ENCODE results near the gene POM121.
"Not testable (repeated sequence)": the region's sequence is repeated elsewhere in the genome, so short reads cannot be mapped to it uniquely, and the experiment has no call there.

Gene POM121

DNA sequence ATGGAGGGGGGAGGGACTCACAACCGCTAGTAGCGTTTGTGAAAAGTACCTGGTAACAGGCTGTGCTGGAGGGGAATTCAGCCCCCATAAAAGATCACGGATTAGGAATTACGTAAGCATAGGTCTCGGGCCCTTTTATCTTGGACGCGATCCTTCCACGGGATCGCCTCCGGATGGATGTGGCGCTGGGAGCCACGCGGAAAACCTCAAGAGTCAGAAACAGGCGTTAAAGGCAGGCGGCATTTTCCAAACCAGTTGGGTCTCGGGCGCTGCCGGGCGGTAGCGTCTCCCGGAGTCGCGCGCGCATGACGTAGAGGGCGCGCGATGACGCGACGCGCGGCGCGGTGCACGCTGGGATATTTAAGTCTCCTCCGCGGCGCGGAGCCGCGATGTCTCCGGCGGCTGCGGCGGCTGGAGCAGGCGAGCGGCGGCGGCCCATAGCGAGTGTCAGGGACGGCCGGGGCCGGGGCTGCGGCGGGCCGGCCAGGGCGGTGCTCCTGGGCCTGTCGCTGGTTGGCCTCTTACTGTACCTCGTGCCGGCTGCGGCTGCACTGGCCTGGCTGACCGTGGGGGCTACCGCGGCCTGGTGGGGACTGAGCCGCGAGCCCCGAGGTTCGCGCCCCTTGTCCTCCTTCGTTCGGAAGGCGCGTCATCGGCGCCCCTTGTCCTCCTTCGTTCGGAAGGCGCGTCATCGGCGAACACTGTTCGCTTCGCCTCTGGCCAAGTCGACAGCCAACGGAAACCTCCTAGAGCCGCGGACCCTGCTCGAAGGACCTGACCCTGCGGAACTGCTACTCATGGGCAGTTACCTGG is at the start of gene POM121:
TSS of gene POM121 (plus strand) at position 363 of the 813 bp plus-strand sequence. CDS start at position 390, 27 bp downstream.
- peak; percentile 85 for DNase-seq

DNA sequence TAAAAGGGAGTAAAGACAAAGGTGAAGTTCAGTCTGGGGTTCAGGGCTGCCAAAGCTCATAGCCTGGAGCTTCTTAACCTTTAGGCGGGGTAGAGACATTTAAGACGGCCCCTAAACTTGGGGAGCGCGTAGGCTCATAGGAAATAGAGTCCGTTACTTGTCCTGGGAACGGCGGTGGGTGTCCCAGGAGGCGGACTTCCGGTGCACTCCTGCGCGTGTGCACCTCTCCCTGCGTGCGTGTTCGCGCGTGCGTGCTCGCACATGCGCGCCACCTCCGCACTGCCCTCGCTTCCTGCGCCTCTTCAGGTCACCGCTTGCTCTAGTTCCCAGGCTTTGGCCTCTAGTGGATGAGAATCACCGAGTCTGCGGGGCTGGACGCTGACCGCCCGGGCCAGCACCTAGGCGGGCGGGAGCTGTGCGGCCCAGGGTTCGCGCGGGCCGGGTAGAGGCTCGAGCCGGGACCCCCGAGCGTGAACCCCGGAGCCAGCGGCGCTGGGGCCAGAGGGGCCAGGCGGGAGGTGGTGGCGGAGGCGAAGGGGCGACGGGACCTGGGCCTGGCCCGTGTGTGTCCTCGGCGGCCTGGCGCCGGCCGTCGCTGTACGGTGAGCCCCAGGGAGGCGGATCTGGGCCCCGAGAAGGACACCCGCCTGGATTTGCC is 45.7 kb upstream of the POM121 start:
- DNase-seq = peak; percentile 76

DNA sequence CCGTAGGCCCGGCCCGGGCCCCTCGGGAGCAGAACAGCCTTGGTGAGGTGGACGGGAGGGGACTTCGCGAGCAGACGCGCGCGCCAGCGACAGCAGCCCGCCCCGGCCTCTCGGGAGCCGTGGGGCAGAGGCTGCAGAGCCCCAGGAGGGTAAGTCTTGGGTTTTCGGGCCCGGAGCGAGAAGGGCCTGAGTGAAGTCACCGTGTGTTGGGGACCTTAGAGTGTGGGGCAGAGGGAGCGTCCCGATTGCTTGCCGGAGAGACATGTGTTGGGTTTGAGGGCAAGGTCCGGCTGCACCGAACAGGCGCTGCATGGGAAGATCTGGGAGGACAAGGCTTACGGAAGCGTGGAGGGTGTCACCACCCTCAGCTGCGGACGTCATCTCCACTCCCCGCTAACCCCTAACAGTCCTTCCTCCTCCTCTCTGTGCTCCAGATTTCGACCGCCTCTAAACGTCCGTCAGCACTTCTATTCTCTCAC is 45.1 kb upstream of the POM121 start:
- DNase-seq = peak; percentile 19

DNA sequence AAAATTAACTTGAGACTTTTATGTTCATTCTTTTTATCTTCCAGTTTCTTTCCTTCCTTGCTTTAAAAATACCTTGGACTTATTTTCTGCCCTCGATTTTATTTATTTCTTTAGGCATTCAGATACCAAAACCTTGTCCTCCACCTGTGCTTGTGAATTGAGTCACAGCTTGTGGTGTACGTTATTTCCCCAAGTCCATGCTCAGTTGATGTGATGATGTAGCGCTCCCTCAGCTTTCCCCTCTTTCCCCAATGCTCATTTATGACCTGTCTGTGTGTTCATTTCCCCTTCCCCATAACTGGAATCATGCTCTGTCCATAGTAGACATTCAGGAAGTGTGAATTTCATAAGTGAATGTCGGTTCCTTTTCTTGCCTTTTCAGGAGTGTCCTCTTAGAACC is 33.1 kb upstream of the POM121 start:
- not testable (repeated sequence) for DNase-seq

DNA sequence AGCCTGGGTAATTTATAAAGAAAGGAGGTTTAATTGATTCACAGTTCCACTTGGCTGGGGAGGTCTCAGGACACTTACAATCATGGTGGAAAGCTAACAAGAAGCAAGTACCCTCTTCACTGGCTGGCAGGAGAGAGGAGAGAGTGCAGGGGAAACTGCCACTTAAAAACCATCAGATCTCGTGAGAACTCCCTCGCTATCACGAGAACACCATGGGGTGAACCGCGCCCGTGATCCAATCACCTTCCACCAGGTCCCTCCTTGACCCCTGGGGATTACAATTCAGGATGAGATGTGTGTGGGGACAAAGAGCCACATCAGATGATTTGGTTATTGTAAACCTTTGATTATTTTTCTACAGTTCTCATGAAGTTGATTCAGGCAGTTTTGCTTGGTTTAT is 20.2 kb upstream of the POM121 start:
- not testable (repeated sequence) for DNase-seq

DNA sequence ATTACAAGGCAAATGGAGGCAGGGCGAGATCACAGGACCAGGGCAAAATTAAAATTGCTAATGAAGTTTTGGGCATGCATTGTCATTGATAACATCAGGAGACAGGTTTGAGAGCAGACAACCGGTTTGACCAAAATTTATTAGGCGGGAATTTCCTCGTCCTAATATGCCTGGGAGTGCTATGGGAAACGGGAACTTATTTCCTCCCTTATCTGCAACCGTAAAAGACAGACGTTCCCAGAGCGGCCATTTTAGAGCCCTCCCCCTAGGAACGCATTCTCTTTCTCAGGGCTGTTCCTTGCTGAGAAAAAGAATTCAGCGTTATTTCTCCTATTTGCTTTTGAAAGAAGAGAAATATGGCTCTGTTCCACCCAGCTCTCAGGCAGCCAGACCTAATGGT is 16.5 kb upstream of the POM121 start:
- not testable (repeated sequence) for DNase-seq

DNA sequence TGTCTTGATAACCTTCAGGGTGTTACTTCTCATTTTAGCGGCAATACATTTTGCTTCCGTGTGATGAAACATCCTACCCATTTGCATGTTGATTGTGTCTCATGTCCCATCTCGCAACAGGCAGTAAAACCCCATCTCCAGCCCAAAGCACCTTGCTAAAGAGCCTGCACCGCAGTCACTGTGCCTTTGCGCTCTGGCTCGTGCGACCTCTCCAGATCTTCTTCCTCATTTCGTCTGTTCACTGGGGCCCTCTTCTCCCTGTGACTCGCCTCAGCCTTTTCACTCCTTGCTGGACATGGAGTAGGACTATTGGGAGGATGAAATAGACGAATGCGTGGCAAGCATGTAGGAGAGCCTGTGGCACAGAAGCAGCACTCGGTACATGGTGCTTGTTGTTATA is 13.5 kb upstream of the POM121 start:
- DNase-seq = not testable (repeated sequence)

DNA sequence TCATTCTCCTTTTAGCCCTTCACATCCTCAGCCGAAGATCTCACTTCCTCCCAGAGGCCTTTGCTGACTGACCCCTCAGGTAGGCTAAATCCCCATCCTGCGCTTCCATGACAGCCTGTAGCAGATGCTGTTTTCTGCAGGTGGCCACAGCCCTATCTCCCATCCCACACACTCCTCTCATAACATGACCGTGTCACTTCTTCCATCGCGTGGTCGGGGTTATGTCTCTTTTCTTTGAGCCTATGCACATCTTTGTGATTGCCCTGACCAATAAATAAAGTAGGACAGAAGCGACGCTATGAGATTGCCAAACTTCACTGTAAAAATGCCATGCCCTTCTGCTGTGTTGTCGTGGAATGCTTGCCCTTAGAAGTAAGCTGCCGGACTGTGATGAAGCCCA is 11.1 kb upstream of the POM121 start:
- not testable (repeated sequence) for DNase-seq

DNA sequence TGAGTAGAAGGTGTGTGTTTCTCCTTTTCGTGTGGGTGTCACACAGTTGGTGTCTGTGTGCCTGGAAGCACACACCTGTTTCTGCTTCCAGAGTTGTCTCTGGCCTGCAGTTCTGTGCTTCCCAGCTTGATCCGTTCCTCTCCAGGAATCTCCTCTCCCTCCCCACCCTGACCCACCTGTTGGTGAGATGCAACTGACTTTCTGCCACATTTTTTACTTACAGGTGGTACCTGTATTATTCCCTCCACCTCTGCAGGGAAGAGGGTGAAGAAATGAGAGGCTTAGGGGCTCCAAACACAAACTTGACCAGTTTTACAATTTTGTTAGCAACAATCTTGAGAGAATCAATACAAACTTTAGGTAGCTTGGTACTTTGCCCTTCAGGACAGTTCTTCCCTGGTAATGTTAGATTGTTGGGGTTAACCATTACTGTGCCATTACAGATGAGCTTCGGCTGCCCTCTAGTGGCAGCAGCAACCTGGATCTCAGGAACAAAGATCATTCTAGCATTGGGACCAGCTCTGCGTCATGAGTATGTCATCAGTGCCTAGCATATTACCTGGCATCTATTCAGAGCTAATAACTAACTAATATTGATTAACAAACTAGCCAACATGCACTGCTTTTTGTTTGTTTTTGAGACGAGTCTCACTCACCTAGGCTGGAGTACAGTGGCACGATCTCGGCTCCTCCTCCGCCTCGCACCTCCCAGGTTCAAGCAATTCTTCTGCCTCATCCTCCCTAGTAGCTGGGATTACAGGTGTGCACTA is 10.0 kb upstream of the POM121 start:
- peak; percentile 66 for DNase-seq

DNA sequence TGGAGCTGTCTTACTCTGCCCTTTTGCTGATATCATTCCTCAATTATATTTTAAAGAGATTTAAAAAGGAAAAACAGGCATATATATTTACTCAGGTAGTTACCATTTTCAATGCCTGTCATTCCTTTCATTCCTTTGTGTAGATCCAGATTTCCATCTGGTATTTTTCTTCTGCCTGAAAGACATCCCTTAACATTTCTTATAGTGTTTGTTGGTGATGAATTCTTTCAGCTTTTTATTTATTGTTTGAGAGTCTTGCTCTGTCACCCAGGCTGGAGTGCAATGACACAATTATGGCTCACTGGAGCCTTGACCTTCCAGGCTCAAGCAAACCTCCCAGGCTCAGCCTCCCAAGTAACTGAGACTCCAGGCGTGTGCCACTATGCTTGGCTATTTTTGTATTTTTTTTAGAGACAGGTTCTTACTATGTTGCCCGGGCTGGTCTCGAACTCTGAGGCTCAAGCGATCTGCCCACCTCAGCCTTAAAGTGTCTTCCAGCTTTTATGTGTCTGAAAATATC is 5.6 kb upstream of the POM121 start:
- DNase-seq = no peak

DNA sequence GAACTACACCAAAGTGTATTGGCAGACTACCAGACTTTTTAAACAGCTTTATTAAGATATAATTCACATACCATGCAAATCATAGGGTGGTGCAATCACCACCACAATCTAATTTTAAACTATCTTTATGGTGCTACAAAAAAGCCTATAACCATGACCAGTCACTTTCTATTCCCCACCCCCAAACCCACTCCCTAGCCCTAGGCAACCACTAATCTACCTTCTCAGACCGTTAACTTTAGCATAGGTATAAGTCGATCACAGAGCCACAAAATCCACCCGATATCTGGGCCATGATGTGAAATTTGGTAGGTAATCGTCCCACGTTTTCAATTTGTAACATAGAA is 536 bp upstream of the POM121 start:
- no peak for DNase-seq

DNA sequence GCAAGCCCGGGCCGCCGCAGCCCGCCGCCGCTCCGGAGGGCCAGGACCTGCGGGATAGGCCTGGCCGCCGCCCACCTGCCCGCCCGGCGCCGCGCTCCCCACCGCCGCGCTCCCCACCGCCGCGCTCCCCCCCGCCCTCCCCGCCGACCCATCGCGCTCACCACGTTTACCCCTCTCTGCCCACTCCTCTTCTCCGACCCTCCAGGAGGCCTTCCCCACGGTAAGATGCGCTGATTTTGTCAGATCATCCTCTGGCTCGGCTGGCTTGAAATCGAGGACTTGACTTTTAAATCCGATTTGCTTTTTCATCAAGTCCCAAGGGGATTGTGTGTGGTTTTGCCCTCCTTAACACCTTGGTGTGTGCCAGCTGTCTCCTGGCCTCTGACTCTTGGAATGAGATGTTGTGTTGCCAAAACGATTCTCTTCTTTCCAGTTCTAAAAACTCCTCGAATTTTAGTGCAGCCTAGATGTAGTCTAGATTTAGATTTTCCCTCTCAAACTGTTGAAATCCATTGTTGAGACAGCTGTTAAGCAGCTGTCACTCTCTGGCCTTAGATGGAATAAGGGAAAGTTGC is 738 bp downstream of the POM121 start:
- no peak for DNase-seq

DNA sequence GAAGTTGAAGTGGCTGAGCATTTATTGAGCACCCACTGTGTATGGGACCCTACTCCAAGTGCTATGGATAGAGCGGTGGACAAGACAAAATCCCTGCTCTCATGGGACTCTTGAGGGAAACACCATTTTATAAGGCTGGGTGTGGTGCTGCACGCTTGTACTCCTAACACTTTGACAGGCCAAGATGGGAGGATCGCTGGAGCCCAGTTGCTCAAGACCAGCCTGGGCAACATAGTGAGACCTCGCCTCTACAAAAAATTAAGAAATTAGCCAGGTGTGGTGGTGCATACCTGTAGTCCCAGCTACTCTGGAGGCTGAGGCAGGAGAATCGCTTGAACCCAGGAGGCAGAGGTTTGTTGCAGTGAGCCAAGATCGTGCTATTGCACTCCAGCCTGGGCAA is 2.9 kb downstream of the POM121 start:
- DNase-seq = not testable (repeated sequence)

DNA sequence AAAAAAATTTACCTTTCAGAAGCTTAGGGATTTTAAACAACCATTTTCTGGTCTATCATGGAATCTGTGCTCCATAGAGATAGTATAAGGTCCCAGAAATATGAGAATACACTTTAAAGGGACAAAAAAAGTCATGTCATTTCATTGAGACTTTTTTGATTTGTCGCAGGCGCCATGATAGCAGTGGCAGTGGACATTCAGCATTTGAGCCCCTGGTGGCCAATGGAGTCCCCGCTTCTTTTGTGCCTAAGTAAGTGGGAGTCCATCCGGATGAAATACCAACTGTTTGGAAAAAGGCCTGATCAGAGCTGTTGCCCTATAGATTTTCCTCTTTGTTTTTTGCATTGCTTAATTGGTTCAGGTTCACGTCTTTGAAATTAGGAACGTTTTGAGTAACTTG is 3.3 kb downstream of the POM121 start:
- DNase-seq = not testable (repeated sequence)

DNA sequence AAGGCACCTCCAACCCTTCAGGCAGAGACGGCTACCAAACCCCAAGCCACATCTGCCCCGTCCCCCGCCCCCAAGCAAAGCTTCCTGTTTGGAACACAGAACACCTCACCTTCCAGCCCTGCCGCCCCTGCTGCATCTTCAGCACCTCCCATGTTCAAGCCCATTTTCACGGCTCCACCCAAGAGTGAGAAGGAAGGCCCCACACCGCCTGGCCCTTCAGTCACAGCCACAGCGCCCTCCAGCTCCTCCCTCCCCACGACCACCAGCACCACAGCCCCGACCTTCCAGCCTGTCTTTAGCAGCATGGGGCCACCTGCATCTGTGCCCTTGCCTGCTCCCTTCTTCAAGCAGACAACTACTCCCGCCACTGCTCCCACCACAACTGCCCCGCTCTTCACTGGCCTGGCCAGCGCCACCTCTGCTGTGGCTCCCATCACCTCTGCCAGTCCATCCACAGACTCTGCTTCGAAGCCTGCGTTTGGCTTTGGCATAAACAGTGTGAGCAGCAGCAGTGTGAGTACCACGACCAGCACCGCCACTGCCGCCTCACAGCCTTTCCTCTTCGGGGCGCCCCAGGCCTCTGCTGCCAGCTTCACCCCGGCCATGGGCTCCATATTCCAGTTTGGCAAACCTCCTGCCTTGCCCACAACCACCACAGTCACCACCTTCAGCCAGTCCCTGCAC is 17.3 kb downstream of the POM121 start:
- DNase-seq = not testable (repeated sequence)

DNA sequence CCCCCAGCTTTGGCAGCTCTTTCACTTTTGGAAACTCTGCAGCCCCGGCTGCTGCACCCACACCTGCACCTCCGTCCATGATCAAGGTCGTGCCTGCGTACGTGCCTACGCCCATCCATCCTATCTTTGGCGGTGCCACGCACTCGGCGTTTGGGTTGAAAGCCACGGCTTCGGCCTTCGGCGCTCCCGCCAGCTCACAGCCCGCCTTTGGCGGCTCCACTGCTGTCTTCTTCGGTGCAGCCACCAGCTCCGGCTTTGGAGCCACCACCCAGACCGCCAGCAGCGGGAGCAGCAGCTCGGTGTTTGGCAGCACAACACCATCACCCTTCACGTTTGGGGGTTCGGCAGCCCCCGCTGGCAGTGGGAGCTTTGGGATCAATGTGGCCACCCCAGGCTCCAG is 18.1 kb downstream of the POM121 start:
- not testable (repeated sequence) for DNase-seq

DNA sequence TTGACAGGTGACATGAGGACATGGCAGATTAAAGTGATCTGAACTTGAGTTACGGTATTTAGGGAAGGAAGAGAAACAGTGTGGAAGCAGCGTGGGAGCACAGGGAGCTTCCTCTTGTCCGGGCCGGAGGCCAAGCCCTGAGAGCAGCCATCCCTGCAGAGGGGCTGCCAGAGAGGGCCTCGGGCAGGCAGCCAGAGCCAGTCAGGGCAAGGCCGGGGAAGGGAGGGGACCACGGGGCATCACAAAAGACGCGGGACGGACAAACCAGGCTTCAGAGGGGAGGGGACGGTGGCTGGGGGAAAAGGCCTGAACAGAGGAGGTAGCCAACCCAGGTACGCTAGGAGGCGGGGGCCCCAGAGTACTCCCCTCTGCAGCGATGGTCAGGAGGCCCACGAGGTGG is 20.0 kb downstream of the POM121 start:
- not testable (repeated sequence) for DNase-seq

DNA sequence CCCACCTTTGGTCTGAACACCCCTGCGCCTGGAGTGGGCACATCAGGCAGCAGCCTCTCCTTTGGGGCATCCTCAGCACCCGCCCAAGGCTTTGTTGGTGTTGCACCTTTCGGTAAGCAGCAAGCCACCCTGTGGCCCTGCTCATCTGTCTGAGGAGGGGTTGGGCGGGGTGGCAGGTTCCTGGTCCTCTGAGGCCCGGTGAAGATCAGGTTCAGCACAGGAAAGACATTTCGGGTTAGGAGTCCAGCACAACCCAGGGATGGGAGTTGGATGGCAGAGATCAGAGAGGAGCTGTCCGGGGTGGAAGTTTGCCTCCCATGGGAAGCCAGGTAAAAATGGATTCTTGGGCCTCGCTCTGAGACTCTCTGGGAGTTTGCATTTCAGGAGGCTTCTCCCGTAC is 20.7 kb downstream of the POM121 start:
- not testable (repeated sequence) for DNase-seq

DNA sequence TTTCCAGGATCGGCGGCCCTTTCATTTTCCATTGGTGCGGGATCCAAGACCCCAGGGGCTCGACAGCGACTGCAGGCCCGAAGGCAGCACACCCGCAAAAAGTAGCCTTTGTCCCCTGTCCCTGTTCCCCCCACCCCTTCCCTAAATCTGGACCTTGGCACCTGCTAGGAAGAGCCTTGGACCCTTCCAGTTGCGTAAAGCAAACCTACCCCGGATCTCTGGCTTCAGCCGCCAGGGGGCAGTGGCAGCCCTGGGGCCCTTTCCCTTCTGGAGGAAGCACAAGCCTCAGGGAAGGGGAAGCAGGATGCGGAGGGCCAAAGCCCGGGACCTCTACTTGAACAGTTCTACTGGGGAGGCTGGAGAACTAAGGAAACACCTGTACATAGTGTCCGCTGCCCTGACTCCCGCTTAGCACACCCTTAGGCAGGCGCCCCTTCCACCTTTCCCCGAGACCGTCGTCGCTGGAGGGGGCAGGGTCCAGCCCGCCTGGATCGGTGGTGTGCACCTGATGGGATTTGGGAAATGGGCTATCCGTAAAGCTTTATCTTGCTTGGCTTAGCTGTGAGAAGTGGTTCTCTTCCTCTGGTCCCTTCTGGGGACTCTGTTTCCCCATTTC is 21.3 kb downstream of the POM121 start:
- DNase-seq = not testable (repeated sequence)

DNA sequence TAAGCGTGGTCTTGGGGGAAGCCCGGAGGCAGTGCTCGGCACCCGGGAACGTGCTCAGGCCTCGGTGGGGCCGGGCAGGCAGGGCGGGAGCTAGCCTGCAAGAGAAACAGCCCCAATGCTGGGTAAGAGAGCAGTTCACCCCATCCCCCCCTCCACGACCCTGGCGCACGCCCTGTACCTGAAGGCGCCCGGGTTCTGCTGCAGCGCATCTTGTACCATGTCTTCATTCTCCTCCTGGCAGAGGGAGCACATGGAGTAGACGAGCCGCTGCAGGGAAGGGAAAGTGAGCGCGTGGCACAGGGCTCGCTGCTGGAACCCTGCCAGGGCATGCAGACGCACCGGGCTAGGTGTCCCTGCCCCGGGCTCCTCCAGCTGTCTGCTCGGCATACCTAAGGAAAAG is 23.8 kb downstream of the POM121 start:
- not testable (repeated sequence) for DNase-seq

DNA sequence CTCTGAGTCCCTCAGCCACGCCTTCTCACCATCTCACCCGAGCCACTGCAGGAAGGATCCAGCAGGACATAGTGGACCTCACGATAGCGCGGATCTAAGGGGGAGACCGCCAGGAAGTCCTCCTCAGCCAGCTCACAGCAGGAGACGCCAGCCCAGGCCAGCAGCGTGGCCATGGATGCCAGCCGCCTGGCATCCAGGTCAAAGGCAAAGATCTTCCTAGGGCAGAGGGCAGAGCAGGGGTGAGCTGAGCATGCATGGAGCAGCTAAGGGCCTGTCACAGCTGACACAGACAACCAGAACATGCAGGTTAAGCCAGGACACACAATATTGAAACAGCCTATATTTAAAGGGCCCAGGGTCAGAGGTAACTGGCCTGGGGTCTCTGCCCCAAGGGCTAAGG is 24.4 kb downstream of the POM121 start:
- DNase-seq = not testable (repeated sequence)

DNA sequence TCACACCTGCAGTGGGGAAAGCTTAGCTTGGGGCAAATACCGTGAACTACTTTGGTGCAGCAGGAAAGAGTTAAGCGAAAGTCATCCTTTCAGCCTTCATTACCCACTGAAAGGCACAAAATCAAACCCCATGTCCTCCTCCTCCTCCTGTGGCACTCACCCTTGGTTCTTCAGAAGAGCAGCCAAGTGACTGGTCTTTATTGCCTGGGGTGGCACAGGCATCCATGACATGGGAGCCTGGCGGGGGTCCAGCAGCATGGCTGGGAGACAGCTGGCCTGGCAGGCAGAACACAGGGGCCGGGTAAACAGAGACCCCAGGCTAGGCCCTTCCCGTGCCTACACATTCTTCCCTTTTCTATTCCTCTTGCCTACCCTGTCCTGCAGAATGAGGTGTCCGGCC is 24.8 kb downstream of the POM121 start:
- not testable (repeated sequence) for DNase-seq
